CD4-positive, alpha-beta T cell (primary cell): Measurements from ENCODE around the gene ZNF609. TPM values are rescaled to one million over a fixed set of nuclear protein-coding genes. Genes with fewer than 3 reads are reported as not detected.

ENCODE experiments used
- ATAC-seq: fragments of 200-7000 bp; cut with Tn5 transposase; one replicate; pipeline ENCODE4 v1.10.0; 2022; ENCODE audit warnings: mild to moderate bottlenecking; ENCODE audit not compliant: poor library complexity
- CTCF ChIA-PET: fragments of 350-600 bp; sonication (Branson Sonifier 250); formaldehyde crosslinking; loops from one replicate; lab custom pipeline; 2021; ENCODE audit warnings: antibody characterized with exemption, inconsistent platforms; lab: Charles Lee
- POLR2A ChIA-PET: fragments of 350-600 bp; sonication (Branson Sonifier 250); formaldehyde crosslinking; loops from one replicate; lab custom pipeline; 2021; ENCODE audit warnings: antibody characterized with exemption, inconsistent platforms; lab: Charles Lee
- DNase-seq, 14 experiments: peaks; one replicate each; pipeline ENCODE4 v3.0.0-alpha.2; 2013 to 2020; ENCODE audit warnings: mixed read lengths in 2 of 14
- H3K27ac ChIP-seq, 2 donors: one replicate each; pipeline versions ENCODE4 v1.5.1 to v1.7.0; 2013; ENCODE audit warnings: low read length in 2 of 2, low read depth in 1 of 2, mild to moderate bottlenecking in 1 of 2
- H3K27me3 ChIP-seq, 2 experiments: 1 replicate in 1 of 2; 2 replicates in 1 of 2; pipeline versions ENCODE4 v1.6.1 to v1.7.0; 2013; ENCODE audit warnings: low read length in 2 of 2, control low read depth in 1 of 2, mild to moderate bottlenecking in 1 of 2, moderate library complexity in 1 of 2; ENCODE audit not compliant: insufficient read depth in 2 of 2, control insufficient read depth in 1 of 2
- H3K36me3 ChIP-seq: one replicate; pipeline ENCODE4 v1.6.1; 2013; ENCODE audit warnings: low read length, control low read depth; ENCODE audit not compliant: insufficient read depth
- H3K4me1 ChIP-seq: one replicate; pipeline ENCODE4 v1.6.1; 2013; ENCODE audit warnings: low read length, control low read depth; ENCODE audit not compliant: insufficient read depth
- H3K4me3 ChIP-seq: one replicate; pipeline ENCODE4 v1.5.1; 2013; ENCODE audit warnings: mild to moderate bottlenecking, low read length, moderate library complexity
- H3K9me3 ChIP-seq, 2 experiments: 1 replicate in 1 of 2; 2 replicates in 1 of 2; pipeline versions ENCODE4 v1.6.1 to v1.7.0; 2013; ENCODE audit warnings: low read length in 2 of 2, mild to moderate bottlenecking in 2 of 2, control low read depth in 1 of 2, moderate library complexity in 1 of 2; ENCODE audit not compliant: control insufficient read depth in 1 of 2, insufficient read depth in 1 of 2
- H3K27ac Mint-ChIP-seq: one replicate; pipeline ENCODE4 v1.8.0; 2020; ENCODE audit warnings: mixed read lengths
- H3K27me3 Mint-ChIP-seq: one replicate; pipeline ENCODE4 v1.8.0; 2021; ENCODE audit warnings: mixed read lengths
- H3K36me3 Mint-ChIP-seq: one replicate; pipeline ENCODE4 v1.8.0; 2021; ENCODE audit warnings: low read depth, mixed read lengths
- H3K4me1 Mint-ChIP-seq: one replicate; pipeline ENCODE4 v1.8.0; 2021; ENCODE audit warnings: low read depth, mixed read lengths
- H3K4me3 Mint-ChIP-seq: one replicate; pipeline ENCODE4 v1.8.0; 2020; ENCODE audit warnings: mild to moderate bottlenecking, mixed read lengths
- H3K9me3 Mint-ChIP-seq: one replicate; pipeline ENCODE4 v1.8.0; 2020; ENCODE audit warnings: mixed read lengths
- CTCF ChIP-seq: fragments of 200-600 bp; IDR thresholded peaks from one replicate; pipeline ENCODE4 v1.8.0; 2022; ENCODE audit warnings: antibody characterized with exemption, mild to moderate bottlenecking
- intact Hi-C, 2 experiments: fragments of 100-400 bp; cut with DNase I in 1 of 2; cut with micrococcal nuclease in 1 of 2; formaldehyde crosslinking; loops; one replicate each; pipeline versions ENCODE4 v1.15.1 to v1.9.0; 2023 to 2025; cut with DNase I, micrococcal nuclease
- total RNA-seq, 174 experiments: library from RNA in 2 of 174; stranded (reverse) in 2 of 174; gene quantifications; one replicate each; pipeline ENCODE4 v1.2.3 and lab custom pipeline; 2021 to 2026

Gene ZNF609
- total RNA-seq, 2 experiments from 2014 or later = 62.4 to 65.3 TPM

GRCh38 chr15:64617727-64618126 is 157.3 kb downstream of the ZNF609 start:
- POLR2A ChIA-PET = interaction anchor here (0.6 kb wide), 2 partner anchors 237 to 1842 kb away, joined by 3 read pairs; partner anchors contain the start of gene PCLAF
- Histone ChIP-seq H3K9me3 (no peaks in the 10 kb centered on the region), H3K4me3 (no peak overlapping the region), H3K36me3 (peaks cover 2% of the 10 kb centered on the region), H3K27me3 (no peaks in the 10 kb centered on the region), H3K27ac (no peak overlapping the region), H3K4me1 (peaks cover 68% of the 10 kb centered on the region)
- Mint-ChIP-seq H3K36me3 (peaks cover 8% of the 10 kb centered on the region), H3K27me3 (no peaks in the 10 kb centered on the region), H3K9me3 (no peaks in the 10 kb centered on the region), H3K4me1 (peaks cover 70% of the 10 kb centered on the region), H3K4me3 (peak overlapping the region; percentile 39), H3K27ac (peak overlapping the region; percentile 86)
- ATAC-seq = no peak
- intact Hi-C loops = no loop called here
- CTCF ChIA-PET = interaction anchor here (1.6 kb wide), 1 partner anchor 12 kb away, joined by 3 read pairs; no protein-coding TSS in a partner anchor
- DNase-seq = no peak
- TF ChIP-seq CTCF = no peak

DNA sequence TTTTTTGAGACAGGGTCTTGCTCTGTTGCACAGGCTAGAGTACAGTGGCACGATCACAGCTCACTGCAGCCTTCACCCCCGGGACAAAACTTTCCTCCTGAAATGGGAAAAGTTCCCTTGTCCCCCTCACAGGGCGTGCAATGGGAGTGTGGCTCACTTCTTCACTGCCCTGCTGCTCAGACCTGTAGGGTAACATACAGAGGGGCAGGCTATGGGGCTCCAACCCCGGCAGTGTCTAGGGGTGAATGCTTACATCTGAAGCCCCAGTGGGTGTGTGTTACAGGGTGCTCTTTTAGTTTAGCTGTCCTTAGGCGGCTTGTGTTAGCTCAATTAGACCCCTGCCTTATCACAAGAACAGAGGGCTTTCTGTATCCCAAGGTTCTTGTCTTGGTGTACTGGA is 157.8 kb downstream of the ZNF609 start:
- H3K27me3 Mint-ChIP-seq = no peaks in the 10 kb centered on the region
- no peak for DNase-seq
- no peak for TF ChIP-seq CTCF
- peaks cover 72% of the 10 kb centered on the region for H3K4me1 ChIP-seq
- H3K4me1 Mint-ChIP-seq = peaks cover 74% of the 10 kb centered on the region
- peaks cover 2% of the 10 kb centered on the region for H3K36me3 ChIP-seq
- H3K4me3 ChIP-seq = no peak overlapping the region
- no peak overlapping the region for H3K4me3 Mint-ChIP-seq
- H3K27me3 ChIP-seq = no peaks in the 10 kb centered on the region
- intact Hi-C loops = no loop called here
- H3K36me3 Mint-ChIP-seq = peaks cover 8% of the 10 kb centered on the region
- H3K27ac Mint-ChIP-seq = peak overlapping the region; percentile 86
- CTCF ChIA-PET = interaction anchor here (1.5 to 1.6 kb wide), 2 partner anchors 11 to 13 kb away, joined by 3 to 4 read pairs; no protein-coding TSS in a partner anchor
- H3K9me3 ChIP-seq = no peaks in the 10 kb centered on the region
- H3K27ac ChIP-seq = no peak overlapping the region
- ATAC-seq = no peak
- POLR2A ChIA-PET = no interaction called here
- H3K9me3 Mint-ChIP-seq = no peaks in the 10 kb centered on the region

- Mint-ChIP-seq H3K27me3 (no peaks in the 10 kb centered on the region), H3K4me3 (no peak overlapping the region), H3K4me1 (peaks cover 78% of the 10 kb centered on the region), H3K36me3 (peaks cover 8% of the 10 kb centered on the region), H3K27ac (peak overlapping the region; percentile 86), H3K9me3 (no peaks in the 10 kb centered on the region)
- DNase-seq = no peak
- Histone ChIP-seq H3K9me3 (no peaks in the 10 kb centered on the region), H3K27ac (no peak overlapping the region), H3K36me3 (no peaks in the 10 kb centered on the region), H3K4me1 (peaks cover 76% of the 10 kb centered on the region), H3K4me3 (no peak overlapping the region), H3K27me3 (no peaks in the 10 kb centered on the region)
- ChIA-PET POLR2A (no interaction called here), CTCF (interaction anchor here (1.5 to 1.6 kb wide), 2 partner anchors 11 to 13 kb away, joined by 3 to 4 read pairs; no protein-coding TSS in a partner anchor)
- ATAC-seq = no peak
- intact Hi-C loops = no loop called here
- no peak for TF ChIP-seq CTCF
Observed at GRCh38 chr15:64618540-64618939, 158.2 kb downstream of the ZNF609 start.
